GM19023 (cell line): ENCODE measurements around the gene AGK.
"Not testable (repeated sequence)": the region's sequence is repeated elsewhere in the genome, so short reads cannot be mapped to it uniquely, and the experiment has no call there.

Experiments used
- ATAC-seq: cut with Tn5 transposase; IDR thresholded peaks from one replicate; pipeline ENCODE4 v1.9.1; 2021; ENCODE audit warnings: mild to moderate bottlenecking, moderate library complexity; ENCODE audit not compliant: unreplicated experiment

AGK gene

GRCh38 chr7:141674171-141674671 is 123.0 kb downstream of the AGK start:
- ATAC-seq, result no peak

GRCh38 chr7:141674702-141675101 is 123.5 kb downstream of the AGK start:
- no peak for ATAC-seq

GRCh38 chr7:141675436-141676215 is 124.4 kb downstream of the AGK start:
- ATAC-seq, result no peak

GRCh38 chr7:141676618-141677017 is 125.4 kb downstream of the AGK start:
- no peak for ATAC-seq

GRCh38 chr7:141679014-141679413 is 127.8 kb downstream of the AGK start:
- ATAC-seq, result peak; percentile 60

- ATAC-seq, result no peak
Observed at GRCh38 chr7:141685285-141686023, 134.2 kb downstream of the AGK start.

GRCh38 chr7:141686074-141686473 is 134.9 kb downstream of the AGK start:
- ATAC-seq, result no peak

GRCh38 chr7:141686670-141687069 is 135.5 kb downstream of the AGK start:
- no peak for ATAC-seq

- ATAC-seq, result no peak
Observed at GRCh38 chr7:141688043-141688442, 136.8 kb downstream of the AGK start.

- not testable (repeated sequence) for ATAC-seq
Observed at GRCh38 chr7:141689072-141689825, 138.0 kb downstream of the AGK start.

- no peak for ATAC-seq
Observed at GRCh38 chr7:141691540-141691939, 140.3 kb downstream of the AGK start.

GRCh38 chr7:141691961-141692360 is 140.8 kb downstream of the AGK start:
- no peak for ATAC-seq

- no peak for ATAC-seq
Observed at GRCh38 chr7:141693082-141693481, 141.9 kb downstream of the AGK start.

- peak; percentile 48 for ATAC-seq
Observed at GRCh38 chr7:141695803-141696289, 144.6 kb downstream of the AGK start.

GRCh38 chr7:141696348-141696747 is 145.1 kb downstream of the AGK start:
- no peak for ATAC-seq

- ATAC-seq, result no peak
Observed at GRCh38 chr7:141697211-141697871, 146.1 kb downstream of the AGK start.

- ATAC-seq, result no peak
Observed at GRCh38 chr7:141698247-141699015, 147.2 kb downstream of the AGK start.

- no peak for ATAC-seq
Observed at GRCh38 chr7:141699860-141700259, 148.7 kb downstream of the AGK start.

GRCh38 chr7:141700296-141700847 is 149.2 kb downstream of the AGK start:
- ATAC-seq, result no peak
